Measurements from ENCODE around the gene OTOP2. TPM values are rescaled to one million over a fixed set of nuclear protein-coding genes. Genes with fewer than 3 reads are reported as not detected.

Gene OTOP2
- total RNA-seq, 2 donors from 2014 or later: not detected

DNA sequence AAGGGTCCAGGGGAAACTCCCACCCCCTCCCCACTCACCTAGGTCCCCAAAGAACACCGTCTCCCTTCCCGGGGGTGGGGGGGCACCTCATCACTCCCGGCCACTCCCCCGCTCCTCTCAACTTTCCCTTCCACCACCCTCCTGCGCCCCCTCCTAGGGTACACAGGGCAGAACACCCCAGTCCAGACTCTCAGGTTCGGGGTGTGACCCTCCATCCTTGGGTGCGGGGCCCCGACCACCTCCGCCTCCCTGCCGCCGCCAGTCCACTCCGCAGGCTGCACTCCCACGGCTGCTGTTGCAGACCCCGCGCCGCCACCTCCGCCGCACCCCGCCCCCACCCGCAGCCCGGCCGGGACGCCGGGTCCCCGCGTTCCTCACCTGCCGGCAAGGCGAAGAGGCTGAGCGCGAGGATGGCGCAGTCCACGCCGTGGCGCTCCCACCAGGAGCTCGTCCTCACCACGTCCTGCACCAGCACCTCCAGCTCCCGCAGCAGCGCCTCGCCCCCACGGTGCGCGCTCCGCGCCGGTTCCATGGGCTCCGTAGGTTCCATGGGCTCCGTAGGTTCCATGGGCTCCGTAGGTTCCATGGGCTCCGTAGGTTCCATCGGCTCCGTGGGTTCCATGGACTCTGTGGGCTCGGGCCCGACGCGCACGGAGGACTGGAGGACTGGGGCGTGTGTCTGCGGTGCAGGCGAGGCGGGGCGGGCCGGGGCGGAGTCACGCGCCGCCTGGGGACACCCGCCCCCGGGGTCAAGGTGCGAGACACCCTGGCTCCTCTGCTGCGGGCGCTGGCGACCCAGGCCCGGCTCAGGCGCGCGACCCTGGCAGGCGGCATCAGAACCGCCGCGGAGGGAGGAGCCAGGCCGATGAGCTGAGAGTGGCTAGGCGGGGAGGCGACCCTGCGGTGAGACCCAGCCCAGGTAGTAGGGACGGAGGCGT lies 30.8 kb upstream of the OTOP2 start, which contains the start of gene FADS6:
FADS6 (minus strand) TSS at position 660 of the 938 bp plus-strand sequence; CDS start at position 622, 38 bp downstream.
- Histone ChIP-seq H3K4me1 (peaks cover 0 to 12% of the 10 kb centered on the region in 2 donors), H3K4me3 (peak within 1 kb of the TSS; percentile 15 to 43), H3K27ac (no peak within 1 kb of the TSS), H3K36me3 (no peaks in the 10 kb centered on the region), H3K9me3 (no peaks in the 10 kb centered on the region), H3K27me3 (peaks cover 0 to 20% of the 10 kb centered on the region in 2 donors)
- no peak for DNase-seq (ENCODE audit: low spot score)
- TF ChIP-seq CTCF (IDR thresholded peaks at IDR 0.05): no peak

DNA sequence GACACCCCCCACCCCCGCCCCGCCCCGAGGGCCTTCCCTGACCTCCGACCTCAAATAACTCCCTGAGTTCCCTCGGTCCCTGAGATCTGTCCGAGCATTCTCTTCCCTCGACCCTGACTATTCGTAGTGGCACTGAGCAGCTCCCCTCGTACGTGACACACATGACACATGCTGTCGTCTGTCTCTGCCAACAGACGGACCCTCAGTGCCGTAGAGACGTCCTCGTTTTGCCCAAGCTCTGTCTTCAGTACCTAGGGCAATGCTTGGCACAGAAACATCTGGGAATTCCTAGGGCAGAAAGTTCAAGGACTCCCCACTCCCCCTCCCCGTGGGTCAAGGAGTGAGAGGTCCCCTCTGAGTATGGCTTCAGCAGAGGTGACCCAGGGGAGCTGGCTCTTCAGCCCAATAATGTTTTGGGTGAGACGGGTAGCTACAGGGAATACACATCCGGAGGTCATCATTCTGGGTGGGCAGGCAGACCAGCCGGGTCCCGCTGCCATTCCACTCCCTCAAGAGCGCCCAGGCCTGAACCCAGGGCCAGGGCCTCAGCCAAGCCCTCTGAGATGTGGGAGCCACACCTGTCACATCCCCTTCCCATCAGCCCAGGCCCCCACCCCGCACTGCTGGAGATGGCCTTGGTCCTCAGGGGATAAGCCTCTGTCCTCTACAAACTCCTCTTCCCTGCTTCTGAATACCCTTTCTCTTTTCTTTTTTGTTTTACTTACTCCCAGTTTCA lies 30.0 kb upstream of the OTOP2 start:
- Histone ChIP-seq H3K27ac (no peak overlapping the region), H3K4me1 (peaks cover 0 to 12% of the 10 kb centered on the region in 2 donors), H3K9me3 (no peaks in the 10 kb centered on the region), H3K36me3 (no peaks in the 10 kb centered on the region), H3K27me3 (peaks cover 0 to 20% of the 10 kb centered on the region in 2 donors), H3K4me3 (peak overlapping the region in 1 of 2 donors; percentile 43)
- DNase-seq (ENCODE audit: low spot score): no peak
- TF ChIP-seq CTCF (IDR thresholded peaks at IDR 0.05): no peak

- H3K4me3 ChIP-seq: no peak overlapping the region
- H3K4me1 ChIP-seq: peaks cover 0 to 6% of the 10 kb centered on the region in 2 donors
- no peak overlapping the region for H3K27ac ChIP-seq
- DNase-seq (ENCODE audit: low spot score): no peak
- no peaks in the 10 kb centered on the region for H3K36me3 ChIP-seq
- TF ChIP-seq CTCF (IDR thresholded peaks at IDR 0.05): no peak
- peaks cover 0 to 8% of the 10 kb centered on the region in 2 donors for H3K27me3 ChIP-seq
- H3K9me3 ChIP-seq: no peaks in the 10 kb centered on the region
Observed at GRCh38 chr17:74898376-74898946, 25.6 kb upstream of the OTOP2 start.

DNA sequence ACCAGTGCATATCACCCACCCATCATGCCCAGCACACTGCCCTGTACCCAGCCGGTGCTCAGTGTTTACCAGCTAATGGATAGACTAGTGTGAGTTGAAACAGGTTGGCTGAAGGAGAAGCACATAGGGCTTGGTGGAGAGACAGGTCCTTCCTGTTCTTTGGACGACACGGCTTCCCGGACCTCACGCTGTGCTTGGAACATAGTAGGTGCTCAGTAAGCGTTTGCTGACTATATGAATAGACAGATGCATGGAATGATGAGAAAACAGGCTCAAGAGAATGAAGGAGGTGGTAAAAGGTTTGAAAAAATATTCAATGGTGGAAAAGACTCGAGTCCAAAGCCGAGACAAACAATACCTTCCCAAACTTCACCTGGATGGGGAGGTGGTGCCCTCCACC lies 23.9 kb upstream of the OTOP2 start:
- H3K27ac ChIP-seq: no peak overlapping the region
- TF ChIP-seq CTCF (IDR thresholded peaks at IDR 0.05): no peak
- no peak overlapping the region for H3K4me3 ChIP-seq
- no peak for DNase-seq (ENCODE audit: low spot score)
- no peaks in the 10 kb centered on the region for H3K4me1 ChIP-seq
- no peaks in the 10 kb centered on the region for H3K27me3 ChIP-seq
- no peaks in the 10 kb centered on the region for H3K36me3 ChIP-seq
- no peaks in the 10 kb centered on the region for H3K9me3 ChIP-seq

- Histone ChIP-seq H3K9me3 (no peaks in the 10 kb centered on the region), H3K36me3 (no peaks in the 10 kb centered on the region), H3K4me1 (no peaks in the 10 kb centered on the region), H3K27ac (no peak overlapping the region), H3K27me3 (no peaks in the 10 kb centered on the region), H3K4me3 (no peak overlapping the region)
- no peak for DNase-seq (ENCODE audit: low spot score)
- TF ChIP-seq CTCF (IDR thresholded peaks at IDR 0.05): no peak
Observed at GRCh38 chr17:74901353-74902135, 22.5 kb upstream of the OTOP2 start.
